ENCODE measurements around the gene REG1A. TPM values are rescaled to one million over a fixed set of nuclear protein-coding genes. Genes with fewer than 3 reads are reported as not detected.

REG1A gene
- total RNA-seq, 1 experiment from 2014 or later, result not detected

GRCh38 chr2:79097843-79098242 is 22.4 kb upstream of the REG1A start:
- DNase-seq (ENCODE audit: low spot score), result no peak
- CTCF ChIA-PET, result no interaction called here
- no peaks in the 10 kb centered on the region for H3K36me3 ChIP-seq (ENCODE audit: insufficient read depth, low read length, poor library complexity, severe bottlenecking)
- no peaks in the 10 kb centered on the region for H3K4me1 ChIP-seq (ENCODE audit: insufficient read depth, low read length, poor library complexity, severe bottlenecking)
- POLR2A ChIA-PET (ENCODE audit: low non-redundant PET), result no interaction called here
- peaks cover 4% of the 10 kb centered on the region for H3K9me3 ChIP-seq (ENCODE audit: low read depth, low read length, poor library complexity, severe bottlenecking)
- no peak overlapping the region for H3K4me3 ChIP-seq (ENCODE audit: low read depth, low read length, poor library complexity, severe bottlenecking)
- BruUV-seq (replicated peaks), result no TSS peak
- no peak overlapping the region for H3K27ac ChIP-seq (ENCODE audit: low read depth, low read length, poor library complexity, severe bottlenecking)
- H3K27me3 ChIP-seq (replicated peaks; ENCODE audit: insufficient read depth, low read depth, low read length, poor library complexity), result no peaks in the 10 kb centered on the region
- intact Hi-C loops (cut with micrococcal nuclease; ENCODE audit: unreplicated experiment), result no loop called here
- TF ChIP-seq EZH2 (IDR thresholded peaks at IDR 0.05; ENCODE audit: borderline replicate concordance, low read depth, low read length, poor library complexity, severe bottlenecking), result no peak
- 0 out of 2 replicates have a peak, but pooled peaks have one; percentile 15 for TF ChIP-seq CTCF (conservative IDR thresholded peaks at IDR 0.05; ENCODE audit: low read depth, low read length)

GRCh38 chr2:79099140-79099686 is 21.1 kb upstream of the REG1A start:
- Histone ChIP-seq H3K4me1 (ENCODE audit: insufficient read depth, low read length, poor library complexity, severe bottlenecking) (no peaks in the 10 kb centered on the region), H3K4me3 (ENCODE audit: low read depth, low read length, poor library complexity, severe bottlenecking) (no peak overlapping the region), H3K27ac (ENCODE audit: low read depth, low read length, poor library complexity, severe bottlenecking) (no peak overlapping the region), H3K9me3 (ENCODE audit: low read depth, low read length, poor library complexity, severe bottlenecking) (peaks cover 4% of the 10 kb centered on the region), H3K36me3 (ENCODE audit: insufficient read depth, low read length, poor library complexity, severe bottlenecking) (no peaks in the 10 kb centered on the region), H3K27me3 (replicated peaks; ENCODE audit: insufficient read depth, low read depth, low read length, poor library complexity) (no peaks in the 10 kb centered on the region)
- POLR2A ChIA-PET (ENCODE audit: low non-redundant PET), result no interaction called here
- CTCF ChIA-PET, result no interaction called here
- BruUV-seq (replicated peaks), result no TSS peak
- intact Hi-C loops (cut with micrococcal nuclease; ENCODE audit: unreplicated experiment), result no loop called here
- TF ChIP-seq EZH2 (IDR thresholded peaks at IDR 0.05; ENCODE audit: borderline replicate concordance, low read depth, low read length, poor library complexity, severe bottlenecking), result no peak
- TF ChIP-seq CTCF (conservative IDR thresholded peaks at IDR 0.05; ENCODE audit: low read depth, low read length), result no peak
- no peak for DNase-seq (ENCODE audit: low spot score)

- Histone ChIP-seq H3K4me3 (ENCODE audit: low read depth, low read length, poor library complexity, severe bottlenecking) (no peak overlapping the region), H3K36me3 (ENCODE audit: insufficient read depth, low read length, poor library complexity, severe bottlenecking) (no peaks in the 10 kb centered on the region), H3K4me1 (ENCODE audit: insufficient read depth, low read length, poor library complexity, severe bottlenecking) (no peaks in the 10 kb centered on the region), H3K27me3 (replicated peaks; ENCODE audit: insufficient read depth, low read depth, low read length, poor library complexity) (no peaks in the 10 kb centered on the region), H3K9me3 (ENCODE audit: low read depth, low read length, poor library complexity, severe bottlenecking) (peaks cover 4% of the 10 kb centered on the region), H3K27ac (ENCODE audit: low read depth, low read length, poor library complexity, severe bottlenecking) (no peak overlapping the region)
- CTCF ChIA-PET, result no interaction called here
- TF ChIP-seq CTCF (conservative IDR thresholded peaks at IDR 0.05; ENCODE audit: low read depth, low read length) (no peak), EZH2 (IDR thresholded peaks at IDR 0.05; ENCODE audit: borderline replicate concordance, low read depth, low read length, poor library complexity, severe bottlenecking) (no peak)
- intact Hi-C loops (cut with micrococcal nuclease; ENCODE audit: unreplicated experiment), result no loop called here
- BruUV-seq (replicated peaks), result no TSS peak
- POLR2A ChIA-PET (ENCODE audit: low non-redundant PET), result no interaction called here
- DNase-seq (ENCODE audit: low spot score), result no peak
These were observed 20.0 kb upstream of the REG1A start for GRCh38 chr2:79100285-79100684.

All from A673 (cell line).